ENCODE data around the gene VGLL4. TPM values are rescaled to one million over a fixed set of nuclear protein-coding genes. Genes with fewer than 3 reads are reported as not detected.
"Not testable (repeated sequence)": the region's sequence is repeated elsewhere in the genome, so short reads cannot be mapped to it uniquely, and the experiment has no call there.

Gene VGLL4
- polyA plus RNA-seq, 4 donors, result 101 to 123 (median 118) TPM

- DNase-seq (ENCODE audit: low read depth in 4 of 4, low spot score in 2 of 4), result no peak
Observed at GRCh38 chr3:11541321-11542303, 102.1 kb downstream of the VGLL4 start.

- DNase-seq (ENCODE audit: low read depth in 4 of 4, low spot score in 2 of 4), result no peak
Observed at GRCh38 chr3:11539677-11540076, 104.0 kb downstream of the VGLL4 start.

DNA sequence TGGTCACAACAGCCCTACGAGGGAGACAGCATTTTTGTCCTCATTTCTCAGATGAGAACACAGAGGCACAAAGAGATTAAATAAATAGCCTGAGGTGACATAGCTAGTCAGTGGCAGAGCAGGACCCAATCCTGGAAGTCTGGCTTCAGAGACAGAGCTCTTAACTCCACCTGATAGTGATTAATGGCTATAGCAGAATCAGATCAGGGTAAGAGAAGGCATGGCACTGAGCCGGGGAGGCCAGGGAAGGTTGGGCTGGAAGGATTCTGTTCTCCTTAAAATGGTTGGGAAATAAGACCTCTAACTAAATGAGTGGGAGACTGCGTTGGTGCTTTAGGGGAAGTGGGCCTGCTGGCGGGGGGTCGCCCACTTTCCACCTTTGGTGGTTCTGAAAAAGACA lies 104.5 kb downstream of the VGLL4 start:
- DNase-seq (ENCODE audit: low read depth in 4 of 4, low spot score in 2 of 4), result no peak

DNA sequence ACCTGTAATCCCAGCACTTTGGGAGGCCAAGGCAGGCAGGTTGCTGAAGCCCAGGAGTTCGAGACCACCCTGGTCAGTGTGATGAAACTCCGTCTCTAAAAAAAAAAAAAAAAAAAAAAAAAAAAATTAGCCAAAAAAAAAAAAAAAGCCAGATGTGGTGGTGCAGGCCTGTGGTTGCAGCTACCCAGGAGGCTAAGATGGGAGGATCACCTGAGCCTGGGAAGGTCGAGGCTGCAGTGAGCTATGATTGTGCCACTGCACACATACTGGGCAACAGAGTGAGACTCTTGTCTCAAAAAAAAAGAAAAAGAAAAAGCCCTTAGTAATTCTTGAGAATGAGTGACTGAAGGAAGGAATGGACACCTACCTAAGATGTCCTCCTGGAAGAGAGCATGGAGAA lies 105.1 kb downstream of the VGLL4 start:
- no peak for DNase-seq (ENCODE audit: low read depth in 4 of 4, low spot score in 2 of 4)

- DNase-seq (ENCODE audit: low read depth in 4 of 4, low spot score in 2 of 4), result no peak
Observed at GRCh38 chr3:11536936-11537612, 106.6 kb downstream of the VGLL4 start.

- DNase-seq (ENCODE audit: low read depth in 4 of 4, low spot score in 2 of 4), result no peak
Observed at GRCh38 chr3:11536132-11536935, 107.4 kb downstream of the VGLL4 start.

GRCh38 chr3:11535243-11535960 lies 108.3 kb downstream of the VGLL4 start:
- no peak for DNase-seq (ENCODE audit: low read depth in 4 of 4, low spot score in 2 of 4)

- DNase-seq (ENCODE audit: low read depth in 4 of 4, low spot score in 2 of 4), result no peak
Observed at GRCh38 chr3:11534793-11535101, 109.0 kb downstream of the VGLL4 start.

- DNase-seq (ENCODE audit: low read depth in 4 of 4, low spot score in 2 of 4), result no peak
Observed at GRCh38 chr3:11534011-11534792, 109.5 kb downstream of the VGLL4 start.

DNA sequence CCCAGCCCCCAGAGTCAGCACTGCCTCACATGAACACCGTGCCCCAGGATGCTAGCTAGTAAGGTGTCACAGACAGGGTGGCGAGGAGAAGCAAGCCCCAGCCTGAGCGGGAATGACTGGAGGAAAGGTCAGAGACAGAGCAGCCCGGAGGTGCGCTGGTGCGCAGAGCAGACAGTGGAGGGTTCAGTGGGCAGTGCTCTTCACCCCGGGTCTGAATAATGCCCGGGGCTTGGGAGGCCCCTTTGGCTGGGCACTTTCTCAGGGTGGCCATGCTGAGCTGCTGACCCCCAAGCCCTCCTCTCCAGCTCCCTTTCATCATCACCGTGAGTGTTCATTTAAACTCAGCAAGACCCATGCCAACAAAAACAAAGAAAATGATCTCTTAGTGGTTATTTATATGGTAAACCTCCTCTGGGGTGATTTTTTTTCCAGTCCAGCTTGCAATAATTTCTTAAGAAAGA lies 110.8 kb downstream of the VGLL4 start:
- DNase-seq (ENCODE audit: low read depth in 4 of 4, low spot score in 2 of 4), result no peak

- no peak for DNase-seq (ENCODE audit: low read depth in 4 of 4, low spot score in 2 of 4)
Observed at GRCh38 chr3:11530153-11530721, 113.5 kb downstream of the VGLL4 start.

GRCh38 chr3:11529281-11529680 lies 114.4 kb downstream of the VGLL4 start:
- no peak for DNase-seq (ENCODE audit: low read depth in 4 of 4, low spot score in 2 of 4)

GRCh38 chr3:11526121-11526520 lies 117.6 kb downstream of the VGLL4 start:
- not testable (repeated sequence) for DNase-seq (ENCODE audit: low read depth in 4 of 4, low spot score in 2 of 4)

GRCh38 chr3:11523572-11524101 lies 120.1 kb downstream of the VGLL4 start:
- no peak for DNase-seq (ENCODE audit: low read depth in 4 of 4, low spot score in 2 of 4)

DNA sequence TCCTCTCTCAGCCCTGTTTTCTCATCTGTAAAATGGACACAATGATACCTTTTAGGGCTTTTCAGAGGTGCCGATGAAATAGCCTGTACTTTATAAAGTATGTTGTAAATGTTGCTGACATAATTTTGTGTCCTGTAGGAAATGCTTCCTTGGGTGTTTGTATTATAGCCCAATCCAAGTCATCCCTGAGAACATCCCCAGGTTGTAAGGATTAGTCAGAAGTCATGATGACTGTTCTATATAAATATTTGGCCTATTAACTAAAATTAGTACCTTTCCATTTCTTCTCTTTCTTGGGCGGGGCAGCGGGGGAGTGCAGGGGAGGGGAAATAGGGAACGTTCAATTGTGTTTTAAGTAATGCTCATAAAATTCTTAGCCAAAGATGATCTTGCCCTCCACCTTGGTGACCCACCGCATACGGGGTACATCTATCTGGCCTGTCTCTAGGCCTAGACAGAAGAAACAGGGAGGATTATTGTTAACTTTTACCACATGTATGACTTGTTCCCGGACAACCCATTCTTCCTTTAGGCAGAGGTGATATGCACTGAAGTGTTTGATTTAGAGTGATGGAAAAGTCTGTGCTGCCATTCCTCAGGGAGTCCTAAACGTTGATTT lies 120.7 kb downstream of the VGLL4 start:
- DNase-seq (ENCODE audit: low read depth in 4 of 4, low spot score in 2 of 4), result no peak

DNA sequence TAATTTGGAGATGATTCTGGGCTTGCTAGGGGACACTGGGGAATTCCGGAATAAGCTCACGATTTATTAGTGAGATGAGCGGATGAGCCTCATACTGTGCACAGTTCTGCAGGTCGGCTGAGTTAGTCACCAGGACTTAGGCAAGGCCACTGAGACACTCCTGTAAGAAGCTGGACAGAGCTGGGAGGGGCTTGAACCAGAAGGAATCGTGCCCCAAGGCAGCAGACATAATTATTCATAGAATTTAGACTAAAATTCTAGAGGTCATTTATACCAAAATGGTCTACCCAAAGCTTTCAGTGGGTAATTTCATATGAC lies 121.4 kb downstream of the VGLL4 start:
- no peak for DNase-seq (ENCODE audit: low read depth in 4 of 4, low spot score in 2 of 4)

DNA sequence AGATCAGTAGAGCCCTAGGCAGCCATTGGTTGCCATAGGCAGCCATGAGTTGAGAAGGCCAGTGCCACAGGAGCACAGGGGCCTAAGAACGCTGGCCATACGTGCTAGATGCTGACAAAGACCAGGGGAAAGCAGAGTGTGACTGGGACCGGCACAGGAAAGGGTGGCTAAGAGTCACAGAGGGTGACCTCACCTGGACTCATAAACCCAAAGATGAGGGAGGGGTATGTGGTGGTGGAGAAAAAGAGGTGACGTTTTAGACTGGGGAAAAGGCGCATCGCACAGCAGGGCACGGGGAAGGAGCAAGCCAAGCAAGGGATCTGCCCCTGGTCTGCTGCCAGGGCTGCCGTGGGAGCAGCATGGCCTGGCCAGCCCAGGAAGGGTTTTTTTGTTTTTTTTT lies 122.5 kb downstream of the VGLL4 start:
- no peak for DNase-seq (ENCODE audit: low read depth in 4 of 4, low spot score in 2 of 4)

- DNase-seq (ENCODE audit: low read depth in 4 of 4, low spot score in 2 of 4), result no peak
Observed at GRCh38 chr3:11517601-11518000, 126.1 kb downstream of the VGLL4 start.

Data from left renal cortex interstitium (tissue), 4 donors.